ENCODE data around the gene APPL2. TPM values are rescaled to one million over a fixed set of nuclear protein-coding genes. Genes with fewer than 3 reads are reported as not detected.

The APPL2 gene
- total and polyA plus RNA-seq, 7 donors = 15.3 to 116 (median 46.5) TPM

DNA sequence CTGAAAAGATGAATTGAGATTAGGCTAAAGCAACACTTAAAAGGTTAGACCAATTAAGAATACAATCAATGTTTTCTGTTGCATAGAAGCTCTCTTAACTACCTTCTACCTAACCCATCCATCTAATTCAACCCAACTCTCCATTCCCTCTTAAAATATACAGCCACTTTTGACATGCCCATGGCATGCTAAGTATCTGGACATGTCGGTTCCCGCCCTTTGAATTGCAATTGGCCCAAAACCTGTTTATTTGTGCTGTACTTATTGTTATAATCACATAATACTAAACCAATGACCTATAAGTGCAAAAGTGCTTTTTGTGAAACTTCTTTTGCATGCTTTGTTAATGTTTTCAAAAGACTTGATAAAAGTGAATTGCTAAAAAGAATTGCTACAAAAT is 37.6 kb upstream of the APPL2 start:
- no peak for DNase-seq
- Histone ChIP-seq H3K4me1 (no peaks in the 10 kb centered on the region), H3K27ac (no peak overlapping the region), H3K27me3 (no peaks in the 10 kb centered on the region), H3K36me3 (no peaks in the 10 kb centered on the region), H3K9me3 (no peaks in the 10 kb centered on the region), H3K4me3 (no peak overlapping the region)
- TF ChIP-seq EP300 (IDR thresholded peaks at IDR 0.05) (no peak), CTCF (IDR thresholded peaks at IDR 0.05) (no peak), POLR2A (IDR thresholded peaks at IDR 0.05) (no peak), POLR2AphosphoS5 (IDR thresholded peaks at IDR 0.05) (no peak)
- WGBS, 2 donors = 93 to 97% methylated on average over 2 of the region's 2 CpGs
- intact Hi-C loops (cut with DNase I) = no loop called here

DNA sequence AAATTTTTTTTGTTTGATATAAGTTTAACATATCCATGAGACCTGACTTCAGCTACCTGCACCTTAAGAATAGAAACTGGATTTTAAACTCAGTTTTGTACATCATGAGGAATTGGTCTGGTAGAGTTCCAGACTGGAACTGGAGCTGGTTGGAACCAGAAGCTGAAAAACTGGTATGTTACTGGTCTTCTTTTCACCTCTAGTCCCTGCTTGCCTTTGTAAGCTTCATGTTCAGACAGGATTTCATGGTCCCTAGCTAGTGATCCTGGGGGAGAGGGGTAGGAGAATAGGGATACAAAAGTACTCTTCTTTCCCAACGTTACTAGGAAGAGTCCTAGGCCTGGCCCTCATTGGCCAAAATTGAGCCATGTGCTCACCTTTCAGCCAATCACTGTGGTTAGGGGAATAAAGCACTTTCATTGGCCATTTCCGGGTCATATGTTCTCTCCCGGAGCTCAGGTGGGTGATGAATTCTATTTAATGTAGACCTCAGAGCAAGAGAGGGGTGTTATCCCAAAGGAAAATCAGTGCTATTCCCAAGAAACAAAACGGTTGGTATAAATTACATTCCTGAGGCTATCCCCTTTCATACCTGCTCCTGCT is 36.9 kb upstream of the APPL2 start:
- H3K4me3 ChIP-seq = no peak overlapping the region
- no peak overlapping the region for H3K27ac ChIP-seq
- no peaks in the 10 kb centered on the region for H3K36me3 ChIP-seq
- DNase-seq = no peak
- no peaks in the 10 kb centered on the region for H3K9me3 ChIP-seq
- WGBS, 2 donors = 93 to 96% methylated on average over 4 of the region's 4 CpGs
- H3K4me1 ChIP-seq = no peaks in the 10 kb centered on the region
- intact Hi-C loops (cut with DNase I) = no loop called here
- H3K27me3 ChIP-seq = no peaks in the 10 kb centered on the region
- no peak for TF ChIP-seq EP300 (IDR thresholded peaks at IDR 0.05)
- no peak for TF ChIP-seq POLR2A (IDR thresholded peaks at IDR 0.05)
- TF ChIP-seq POLR2AphosphoS5 (IDR thresholded peaks at IDR 0.05) = no peak
- TF ChIP-seq CTCF (IDR thresholded peaks at IDR 0.05) = no peak

DNA sequence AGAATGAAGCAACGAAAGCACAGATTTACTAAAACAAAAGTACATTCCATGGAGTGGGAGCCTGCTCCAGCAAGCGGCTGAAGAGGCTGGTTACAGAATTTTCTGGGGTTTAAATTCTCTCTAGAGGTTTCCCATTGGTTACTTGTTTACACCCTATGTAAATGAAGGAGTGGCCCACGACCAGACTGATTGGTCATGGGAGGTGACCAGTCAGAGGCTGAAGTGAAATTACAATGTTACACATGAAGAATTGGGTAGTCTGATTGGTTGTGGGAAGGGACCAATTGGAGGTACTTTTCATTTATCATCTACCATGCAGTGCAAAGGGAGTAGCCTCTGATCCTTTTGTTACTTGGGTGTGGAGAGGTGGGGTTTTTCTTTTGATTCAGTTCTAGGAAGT is 36.2 kb upstream of the APPL2 start:
- TF ChIP-seq EP300 (IDR thresholded peaks at IDR 0.05) (no peak), POLR2AphosphoS5 (IDR thresholded peaks at IDR 0.05) (no peak), POLR2A (IDR thresholded peaks at IDR 0.05) (no peak), CTCF (IDR thresholded peaks at IDR 0.05) (no peak)
- no peak for DNase-seq
- WGBS, 2 donors = 69 to 82% methylated on average over 3 of the region's 3 CpGs
- no peaks in the 10 kb centered on the region for H3K9me3 ChIP-seq
- H3K4me1 ChIP-seq = no peaks in the 10 kb centered on the region
- H3K27ac ChIP-seq = no peak overlapping the region
- intact Hi-C loops (cut with DNase I) = no loop called here
- no peak overlapping the region for H3K4me3 ChIP-seq
- H3K36me3 ChIP-seq = no peaks in the 10 kb centered on the region
- no peaks in the 10 kb centered on the region for H3K27me3 ChIP-seq

DNA sequence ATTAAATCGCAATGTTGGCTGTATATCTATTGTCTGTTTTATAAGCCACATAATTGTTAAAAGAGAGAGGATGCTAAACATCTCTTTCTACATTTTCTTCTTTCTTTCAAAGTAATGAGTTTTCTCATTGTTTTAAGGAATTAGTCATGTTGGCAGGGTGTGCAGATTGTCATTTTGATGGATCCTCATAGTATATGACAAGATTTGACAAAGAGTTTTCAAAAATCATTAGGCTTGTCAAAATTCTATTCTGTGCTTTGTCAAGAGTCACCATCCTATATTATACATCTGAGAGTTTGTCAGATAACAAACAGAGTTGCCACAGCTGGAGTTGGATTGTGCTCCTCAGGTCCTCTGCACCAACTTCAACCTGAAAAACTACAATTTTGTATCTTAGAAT is 35.4 kb upstream of the APPL2 start:
- 80 to 87% methylated on average over 1 of the region's 1 CpG for WGBS, 2 donors
- no peak for DNase-seq
- intact Hi-C loops (cut with DNase I) = no loop called here

More for the DNA sequence above, 35.4 kb upstream of the APPL2 start:
- Histone ChIP-seq H3K36me3 (no peaks in the 10 kb centered on the region), H3K4me1 (no peaks in the 10 kb centered on the region), H3K27me3 (no peaks in the 10 kb centered on the region), H3K9me3 (no peaks in the 10 kb centered on the region), H3K4me3 (no peak overlapping the region), H3K27ac (no peak overlapping the region)
- TF ChIP-seq EP300 (IDR thresholded peaks at IDR 0.05) (no peak), POLR2AphosphoS5 (IDR thresholded peaks at IDR 0.05) (no peak), CTCF (IDR thresholded peaks at IDR 0.05) (no peak), POLR2A (IDR thresholded peaks at IDR 0.05) (no peak)

Measured in sigmoid colon (tissue), 7 donors.